ENCODE data around the gene PRSS16.
A peak's percentile ranks its signal among the peaks of the same experiment; 100 is the strongest.

PRSS16 gene

GRCh38 chr6:27280540-27281000 lies 33.1 kb downstream of the PRSS16 start:
- no peak for DNase-seq (ENCODE audit: extremely low spot score, insufficient read length, low read depth)

GRCh38 chr6:27281105-27281539 lies 33.6 kb downstream of the PRSS16 start:
- FAIRE-seq: no peak
- no peak for DNase-seq (ENCODE audit: extremely low spot score, insufficient read length, low read depth)

More at GRCh38 chr6:27280540-27281000, 33.1 kb downstream of the PRSS16 start:
- FAIRE-seq: no peak

- no peak for DNase-seq (ENCODE audit: extremely low spot score, insufficient read length, low read depth)
- no peak for FAIRE-seq
Observed at GRCh38 chr6:27281569-27281968, 34.1 kb downstream of the PRSS16 start.

GRCh38 chr6:27283279-27283678 lies 35.8 kb downstream of the PRSS16 start:
- DNase-seq (ENCODE audit: extremely low spot score, insufficient read length, low read depth) (no peak), FAIRE-seq (no peak)

- FAIRE-seq (no peak), DNase-seq (ENCODE audit: extremely low spot score, insufficient read length, low read depth) (no peak)
Observed at GRCh38 chr6:27286141-27286540, 38.6 kb downstream of the PRSS16 start.

- DNase-seq (ENCODE audit: extremely low spot score, insufficient read length, low read depth) (no peak), FAIRE-seq (no peak)
Observed at GRCh38 chr6:27287751-27288135, 40.2 kb downstream of the PRSS16 start.

- DNase-seq (ENCODE audit: extremely low spot score, insufficient read length, low read depth) (no peak), FAIRE-seq (peak; percentile 21)
Observed at GRCh38 chr6:27288136-27289044, 40.9 kb downstream of the PRSS16 start.

GRCh38 chr6:27290065-27290849 lies 42.8 kb downstream of the PRSS16 start:
- DNase-seq (ENCODE audit: extremely low spot score, insufficient read length, low read depth) (no peak), FAIRE-seq (no peak)

GRCh38 chr6:27290850-27291208 lies 43.3 kb downstream of the PRSS16 start:
- DNase-seq (ENCODE audit: extremely low spot score, insufficient read length, low read depth) (no peak), FAIRE-seq (no peak)

- DNase-seq (ENCODE audit: extremely low spot score, insufficient read length, low read depth): no peak
- FAIRE-seq: no peak
Observed at GRCh38 chr6:27293436-27294098, 46.1 kb downstream of the PRSS16 start.

GRCh38 chr6:27294409-27294808 lies 46.9 kb downstream of the PRSS16 start:
- FAIRE-seq (no peak), DNase-seq (ENCODE audit: extremely low spot score, insufficient read length, low read depth) (no peak)

GRCh38 chr6:27295301-27296079 lies 48.0 kb downstream of the PRSS16 start:
- FAIRE-seq (no peak), DNase-seq (ENCODE audit: extremely low spot score, insufficient read length, low read depth) (no peak)

- no peak for FAIRE-seq
- DNase-seq (ENCODE audit: extremely low spot score, insufficient read length, low read depth): no peak
Observed at GRCh38 chr6:27296106-27296783, 48.7 kb downstream of the PRSS16 start.

GRCh38 chr6:27297484-27297856 lies 50.0 kb downstream of the PRSS16 start:
- DNase-seq (ENCODE audit: extremely low spot score, insufficient read length, low read depth) (no peak), FAIRE-seq (no peak)

- DNase-seq (ENCODE audit: extremely low spot score, insufficient read length, low read depth): no peak
- FAIRE-seq: no peak
Observed at GRCh38 chr6:27297857-27298730, 50.6 kb downstream of the PRSS16 start.

- FAIRE-seq (no peak), DNase-seq (ENCODE audit: extremely low spot score, insufficient read length, low read depth) (no peak)
Observed at GRCh38 chr6:27303613-27304272, 56.2 kb downstream of the PRSS16 start.

Data from GM18507 (cell line).